Measurements from ENCODE around the gene IFNGR1. TPM values are rescaled to one million over a fixed set of nuclear protein-coding genes. Genes with fewer than 3 reads are reported as not detected.

IFNGR1 gene
- total and polyA plus RNA-seq, 2 of the 13 experiments (the other 11 are each of a cell fraction or from before 2014, with no cell fraction given) = 82.8 to 87.8 TPM

DNA sequence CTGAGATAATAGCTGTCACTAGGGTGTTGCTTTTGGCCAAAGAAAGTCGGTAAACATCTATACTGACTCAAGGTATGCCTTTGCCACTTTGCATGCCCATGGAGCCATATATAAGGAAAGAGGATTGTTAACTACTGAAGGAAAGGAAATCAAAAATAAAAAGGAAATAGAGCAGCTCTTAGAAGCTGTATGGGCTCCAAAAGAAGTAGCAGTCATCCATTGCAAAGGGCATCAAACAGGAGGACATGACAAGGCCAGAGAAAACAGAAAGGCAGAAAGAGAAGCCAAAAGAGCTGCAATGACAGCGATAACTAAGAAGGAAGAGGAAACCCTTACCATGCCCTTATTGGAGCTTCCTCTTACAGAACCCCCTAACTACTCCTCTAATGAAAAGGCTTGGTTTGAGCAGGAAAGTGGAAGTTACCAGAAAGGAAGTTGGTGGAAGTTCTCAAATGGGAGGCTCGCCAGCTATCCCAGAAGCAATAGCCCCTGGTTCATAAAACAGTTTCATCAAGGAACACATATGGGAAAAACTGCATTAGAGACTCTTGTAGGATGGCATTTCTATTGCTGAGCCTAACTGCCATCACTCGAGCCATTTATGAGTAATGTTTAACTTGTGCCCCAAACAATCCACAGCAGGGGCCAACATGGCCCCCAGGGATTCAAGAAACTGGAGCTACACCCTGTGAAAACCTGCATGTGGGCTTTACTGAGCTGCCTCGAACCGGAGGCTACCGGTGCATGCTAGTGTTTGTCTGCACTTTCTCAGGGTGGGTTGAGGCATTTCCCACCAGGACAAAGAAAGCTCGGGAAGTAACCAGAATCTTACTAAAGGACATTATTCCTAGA, 52.7 kb downstream of the IFNGR1 start:
- no peaks in the 10 kb centered on the region for H3K79me2 ChIP-seq (ENCODE audit: insufficient read depth, low read length)
- WGBS (ENCODE audit: low lambda C conversion rate) = 28% methylated on average over 8 of the region's 8 CpGs
- CTCF ChIA-PET (ENCODE audit: low intra/inter-chr PET ratio, low total read pairs) = interaction anchor here (1.1 to 1.7 kb wide), 2 partner anchors 72 to 90 kb away, joined by 3 to 13 read pairs; no protein-coding TSS in a partner anchor
- in situ Hi-C loops (cut with HindIII; ENCODE audit: extremely low pct_ligation_motif_present, low pct_unique_long_range_greater_than_20kb) (no loop called here), intact Hi-C loops (cut with micrococcal nuclease; ENCODE audit: unreplicated experiment) (loop anchor here (1.0 kb wide), 2 partner anchors 72 to 198 kb away; no protein-coding TSS in a partner anchor)
- H3K9ac ChIP-seq (ENCODE audit: insufficient read depth, low read depth, low read length) = no peak overlapping the region
- no peak for FAIRE-seq
- peak; percentile 53; the same call in 1 of the 2 replicates for TF ChIP-seq ARID2 (CRISPR knock-in tag; IDR thresholded peaks at IDR 0.05; ENCODE audit: borderline replicate concordance)
- TF ChIP-seq ERF (CRISPR knock-in tag; IDR thresholded peaks at IDR 0.05) = no peak
- H2AFZ ChIP-seq (ENCODE audit: low read length) = no peak overlapping the region
- no TSS peak for BruUV-seq (replicated peaks)
- H3K9me3 ChIP-seq (ENCODE audit: low read length) = peaks cover 14% of the 10 kb centered on the region
- no peak overlapping the region for H3K27ac ChIP-seq (ENCODE audit: extremely low read length, insufficient read depth, low read length)
- H3K4me3 ChIP-seq (replicated peaks in 1 of 3; ENCODE audit: insufficient read depth in 1 of 3, low read depth in 2 of 3, low read length in 3 of 3) = no peak overlapping the region
- no peak for ATAC-seq
- POLR2A ChIA-PET = no interaction called here
- DNase-seq (ENCODE audit: low spot score) = no peak
- H3K36me3 ChIP-seq (replicated peaks in 1 of 2; ENCODE audit: control insufficient read depth in 1 of 2, insufficient read depth in 2 of 2, low read length in 2 of 2) = no peaks in the 10 kb centered on the region
- H4K20me1 ChIP-seq (ENCODE audit: insufficient read depth, low read length) = no peaks in the 10 kb centered on the region
- peaks cover 0 to 22% of the 10 kb centered on the region in 2 experiments; a peak in 4 of 5 replicates for H3K27me3 ChIP-seq (ENCODE audit: control insufficient read depth in 1 of 2, insufficient read depth in 2 of 2, low read length in 2 of 2)
- no peaks in the 10 kb centered on the region for H3K4me1 ChIP-seq (ENCODE audit: insufficient read depth, low read length)
- H3K4me2 ChIP-seq (ENCODE audit: low read depth, low read length) = no peak overlapping the region

DNA sequence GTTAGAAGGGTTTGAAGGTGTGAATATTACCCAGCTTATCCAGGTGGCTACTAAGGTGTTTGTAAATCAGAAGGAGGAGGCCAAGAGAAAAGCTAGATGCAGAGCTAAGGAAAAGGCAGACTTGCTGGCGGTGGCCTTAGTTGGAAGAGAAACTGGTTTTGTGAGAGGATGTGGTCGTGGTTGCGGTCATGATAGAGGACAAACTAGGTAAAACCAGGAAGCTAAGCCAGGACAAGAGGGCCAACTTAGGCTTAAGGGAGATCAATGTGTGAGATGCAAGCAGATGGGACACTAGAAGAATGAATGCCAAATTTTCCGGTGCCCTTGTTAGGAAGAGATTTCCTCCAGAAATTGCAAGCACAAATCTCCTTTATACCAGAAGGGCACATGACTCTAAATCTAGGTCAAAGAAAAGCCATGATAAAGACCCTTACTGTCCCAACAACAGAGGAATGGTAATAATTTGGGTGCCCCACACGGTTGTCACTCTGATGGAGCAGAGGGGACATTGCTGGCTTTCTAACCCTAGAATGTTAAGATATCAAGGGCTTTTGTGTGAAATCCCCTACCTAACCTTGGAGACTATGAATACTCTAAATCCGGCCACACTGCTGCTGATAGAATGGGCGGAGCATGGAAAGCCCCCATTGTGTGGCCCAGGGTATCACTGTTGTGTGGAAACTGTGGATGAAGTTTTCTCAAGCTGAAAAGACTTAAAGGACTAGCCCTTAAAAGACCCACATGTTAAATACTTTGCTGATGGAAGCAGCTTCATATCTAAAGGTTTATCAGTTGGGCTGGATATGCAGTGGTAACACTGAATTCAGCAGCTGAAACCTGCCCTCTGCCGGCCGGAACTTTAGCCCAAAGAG, 53.6 kb downstream of the IFNGR1 start:
- intact Hi-C loops (cut with micrococcal nuclease; ENCODE audit: unreplicated experiment) = loop anchor here (1.0 kb wide), 2 partner anchors 71 to 197 kb away; no protein-coding TSS in a partner anchor
- peaks cover 0 to 26% of the 10 kb centered on the region in 2 experiments; a peak in 4 of 5 replicates for H3K27me3 ChIP-seq (ENCODE audit: control insufficient read depth in 1 of 2, insufficient read depth in 2 of 2, low read length in 2 of 2)
- no peak overlapping the region for H3K4me2 ChIP-seq (ENCODE audit: low read depth, low read length)
- no peaks in the 10 kb centered on the region for H3K36me3 ChIP-seq (replicated peaks in 1 of 2; ENCODE audit: control insufficient read depth in 1 of 2, insufficient read depth in 2 of 2, low read length in 2 of 2)
- H3K9ac ChIP-seq (ENCODE audit: insufficient read depth, low read depth, low read length) = no peak overlapping the region
- 34% methylated on average over 9 of the region's 9 CpGs for WGBS (ENCODE audit: low lambda C conversion rate)
- no TSS peak for BruUV-seq (replicated peaks)
- peak; percentile 35 for DNase-seq (ENCODE audit: low spot score)
- H3K27ac ChIP-seq (ENCODE audit: extremely low read length, insufficient read depth, low read length) = no peak overlapping the region
- peak; percentile 83 for ATAC-seq
- TF ChIP-seq STAG1 (CRISPR knock-in tag; IDR thresholded peaks at IDR 0.05) = peak; percentile 64
- TF ChIP-seq SMC3 (IDR thresholded peaks at IDR 0.05; ENCODE audit: low read length) = peak; percentile 85
- TF ChIP-seq RAD21 (CRISPR knock-in tag; IDR thresholded peaks at IDR 0.05) = peak; percentile 51
- TF ChIP-seq, protein P1, sequence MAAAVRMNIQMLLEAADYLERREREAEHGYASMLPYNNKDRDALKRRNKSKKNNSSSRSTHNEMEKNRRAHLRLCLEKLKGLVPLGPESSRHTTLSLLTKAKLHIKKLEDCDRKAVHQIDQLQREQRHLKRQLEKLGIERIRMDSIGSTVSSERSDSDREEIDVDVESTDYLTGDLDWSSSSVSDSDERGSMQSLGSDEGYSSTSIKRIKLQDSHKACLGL (CRISPR knock-in tag; IDR thresholded peaks at IDR 0.05) = no peak
- TF ChIP-seq, protein P2, sequence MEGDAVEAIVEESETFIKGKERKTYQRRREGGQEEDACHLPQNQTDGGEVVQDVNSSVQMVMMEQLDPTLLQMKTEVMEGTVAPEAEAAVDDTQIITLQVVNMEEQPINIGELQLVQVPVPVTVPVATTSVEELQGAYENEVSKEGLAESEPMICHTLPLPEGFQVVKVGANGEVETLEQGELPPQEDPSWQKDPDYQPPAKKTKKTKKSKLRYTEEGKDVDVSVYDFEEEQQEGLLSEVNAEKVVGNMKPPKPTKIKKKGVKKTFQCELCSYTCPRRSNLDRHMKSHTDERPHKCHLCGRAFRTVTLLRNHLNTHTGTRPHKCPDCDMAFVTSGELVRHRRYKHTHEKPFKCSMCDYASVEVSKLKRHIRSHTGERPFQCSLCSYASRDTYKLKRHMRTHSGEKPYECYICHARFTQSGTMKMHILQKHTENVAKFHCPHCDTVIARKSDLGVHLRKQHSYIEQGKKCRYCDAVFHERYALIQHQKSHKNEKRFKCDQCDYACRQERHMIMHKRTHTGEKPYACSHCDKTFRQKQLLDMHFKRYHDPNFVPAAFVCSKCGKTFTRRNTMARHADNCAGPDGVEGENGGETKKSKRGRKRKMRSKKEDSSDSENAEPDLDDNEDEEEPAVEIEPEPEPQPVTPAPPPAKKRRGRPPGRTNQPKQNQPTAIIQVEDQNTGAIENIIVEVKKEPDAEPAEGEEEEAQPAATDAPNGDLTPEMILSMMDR (CRISPR knock-in tag; IDR thresholded peaks at IDR 0.05) = peak; percentile 67
- in situ Hi-C loops (cut with HindIII; ENCODE audit: extremely low pct_ligation_motif_present, low pct_unique_long_range_greater_than_20kb) = no loop called here
- POLR2A ChIA-PET = no interaction called here
- CTCF ChIA-PET (ENCODE audit: low intra/inter-chr PET ratio, low total read pairs) = interaction anchor here (1.1 to 1.7 kb wide), 2 partner anchors 71 to 89 kb away, joined by 3 to 13 read pairs; no protein-coding TSS in a partner anchor
- no peaks in the 10 kb centered on the region for H3K79me2 ChIP-seq (ENCODE audit: insufficient read depth, low read length)
- no peak overlapping the region for H3K4me3 ChIP-seq (replicated peaks in 1 of 3; ENCODE audit: insufficient read depth in 1 of 3, low read depth in 2 of 3, low read length in 3 of 3)
- no peaks in the 10 kb centered on the region for H4K20me1 ChIP-seq (ENCODE audit: insufficient read depth, low read length)
- H2AFZ ChIP-seq (ENCODE audit: low read length) = no peak overlapping the region
- H3K4me1 ChIP-seq (ENCODE audit: insufficient read depth, low read length) = no peaks in the 10 kb centered on the region
- FAIRE-seq = peak; percentile 81
- peaks cover 14% of the 10 kb centered on the region for H3K9me3 ChIP-seq (ENCODE audit: low read length)

Data from HepG2 (cell line).